Articular chondrocyte of knee joint (primary cell): ENCODE results near the gene RNASEH2C. TPM values are rescaled to one million over a fixed set of nuclear protein-coding genes. Genes with fewer than 3 reads are reported as not detected.

Source experiments
- small RNA-seq: library from RNA; depleted of rRNA; stranded (forward); fragments of <200 nt; gene quantifications from one replicate; pipeline ENCODE3, GENCODE V24; 2012
- total RNA-seq: library from RNA; depleted of rRNA; stranded (reverse); fragments of >200 nt; gene quantifications from 2 replicates; pipeline ENCODE4 v1.2.3, GENCODE V29; 2012

RNASEH2C gene
- total RNA-seq = 35.1 and 51.9 TPM in 2 replicates

DNA sequence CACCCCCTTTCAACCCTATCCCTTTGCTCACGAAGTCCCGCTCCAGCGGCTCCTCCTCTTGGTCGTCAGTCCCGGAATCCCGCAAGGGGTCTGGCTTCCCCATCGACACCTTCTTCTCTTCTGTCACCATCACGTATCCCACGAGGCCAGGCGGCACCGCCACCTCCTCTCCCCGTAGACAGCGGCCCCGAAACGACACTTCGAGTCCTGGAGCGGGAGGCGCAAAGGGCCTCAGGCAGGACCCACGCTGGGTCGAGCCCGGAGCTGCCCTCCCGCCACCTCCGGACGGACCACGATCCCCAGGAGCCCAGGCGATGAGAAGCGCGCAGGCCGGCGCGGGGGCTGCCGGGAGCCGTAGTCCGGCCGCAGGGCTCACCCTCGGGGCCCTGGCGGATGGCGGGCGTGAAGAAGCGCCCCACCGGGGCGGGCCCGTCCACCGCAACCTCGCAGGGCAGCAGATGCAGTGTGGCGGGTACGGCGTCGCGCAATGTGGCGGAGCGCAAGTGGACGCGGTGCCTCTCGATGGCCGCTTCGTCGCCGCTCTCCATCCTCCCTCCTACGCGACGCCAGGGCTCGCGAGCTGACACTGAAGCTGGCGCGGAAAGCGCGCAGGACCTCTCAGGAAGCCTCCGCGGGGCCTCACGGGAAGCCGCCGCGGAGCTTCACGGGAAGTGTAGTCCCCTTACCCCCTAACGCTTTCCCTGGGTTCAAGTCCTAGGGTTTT lies at the start of gene RNASEH2C:
RNASEH2C (minus strand) TSS at position 588 of the 724 bp plus-strand sequence; CDS start at position 548, 40 bp downstream.

DNA sequence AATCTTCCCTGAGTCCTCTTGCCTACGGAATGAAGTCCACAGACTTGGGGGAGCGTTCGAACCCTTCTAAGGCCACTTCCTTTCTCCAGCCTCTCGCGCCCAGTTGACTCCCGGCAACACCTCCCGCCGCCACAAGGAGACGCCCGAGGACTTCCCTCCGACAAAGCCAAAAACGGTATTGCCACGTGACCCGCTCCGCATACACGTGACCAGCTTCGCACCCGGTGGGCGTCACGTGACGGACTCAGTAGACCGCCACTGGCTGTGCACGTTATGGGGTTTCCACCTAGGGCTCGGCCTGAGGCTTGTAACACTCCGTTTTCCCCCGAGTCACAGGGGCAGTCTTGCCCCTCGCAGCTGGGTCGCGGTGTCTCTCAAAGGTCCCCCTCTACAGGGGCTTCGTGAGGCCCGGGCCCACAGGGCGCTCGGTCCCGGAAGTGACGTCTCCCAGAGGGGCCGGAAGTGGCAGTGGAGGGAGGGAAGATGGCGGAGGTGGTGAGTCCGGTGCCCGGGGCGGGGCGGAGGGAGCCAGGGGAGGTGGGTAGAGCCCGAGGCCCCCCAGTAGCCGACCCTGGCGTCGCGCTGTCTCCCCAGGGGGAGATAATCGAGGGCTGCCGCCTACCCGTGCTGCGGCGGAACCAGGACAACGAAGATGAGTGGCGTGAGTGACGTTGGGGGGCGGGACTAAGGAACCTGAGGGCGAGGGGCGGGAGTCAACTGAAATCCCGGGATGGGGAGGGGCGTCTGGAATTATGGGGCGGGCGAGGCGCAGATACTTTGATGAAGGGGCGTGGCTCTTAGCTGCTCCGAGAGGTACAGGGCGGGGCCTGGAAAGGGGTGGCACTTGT lies 8.6 kb downstream of the RNASEH2C start, which contains the start of gene KAT5:
KAT5 (plus strand) TSS at position 468 of the 848 bp plus-strand sequence; CDS start at position 484, 16 bp downstream.

Small RNA genes within 50 kb of the gene (small RNA-seq; reads per million reads assigned to genes)
- gene RN7SL309P = not detected

Other genes with a start within 250 kb of the RNASEH2C start
- 22,250 and 24,202 TPM in 2 replicates for gene MALAT1, start 221.8 kb downstream of the RNASEH2C start, total RNA-seq
- gene SCYL1, start 195.7 kb downstream of the RNASEH2C start, total RNA-seq = 72.1 and 75.3 TPM in 2 replicates
- 43.5 and 53.8 TPM in 2 replicates for gene LTBP3, start 162.4 kb downstream of the RNASEH2C start, total RNA-seq
- gene ZNRD2, start 150.3 kb downstream of the RNASEH2C start, total RNA-seq = 36.2 and 42.1 TPM in 2 replicates
- gene FAM89B, start 148.3 kb downstream of the RNASEH2C start, total RNA-seq = 10.7 and 15.2 TPM in 2 replicates
- gene EHBP1L1, start 144.7 kb downstream of the RNASEH2C start, total RNA-seq = 33.2 and 36.1 TPM in 2 replicates
- not detected in 2 replicates for gene KCNK7, start 125.0 kb downstream of the RNASEH2C start, total RNA-seq
- gene MAP3K11, start 106.6 kb downstream of the RNASEH2C start, total RNA-seq = 19.0 and 20.6 TPM in 2 replicates
- gene PCNX3, start 105.0 kb downstream of the RNASEH2C start, total RNA-seq = 21.3 and 23.1 TPM in 2 replicates
- gene SIPA1, start 82.7 kb downstream of the RNASEH2C start, total RNA-seq = 10.6 and 11.9 TPM in 2 replicates
- gene RELA, start 57.9 kb downstream of the RNASEH2C start, total RNA-seq = 30.9 and 31.2 TPM in 2 replicates
- 36.9 and 40.2 TPM in 2 replicates for gene KAT5, start 8.5 kb downstream of the RNASEH2C start, total RNA-seq
- gene AP5B1, start 60.2 kb upstream of the RNASEH2C start, total RNA-seq = 11.8 and 14.9 TPM in 2 replicates
- not detected in 2 replicates for gene OVOL1, start 66.3 kb upstream of the RNASEH2C start, total RNA-seq
- 1.2 and 2.2 TPM in 2 replicates for gene SNX32, start 113.2 kb upstream of the RNASEH2C start, total RNA-seq
- 577 and 633 TPM in 2 replicates for gene CFL1, start 137.4 kb upstream of the RNASEH2C start, total RNA-seq
- gene MUS81, start 139.6 kb upstream of the RNASEH2C start, total RNA-seq = 29.2 and 34.4 TPM in 2 replicates
- gene EFEMP2, start 152.0 kb upstream of the RNASEH2C start, total RNA-seq = 102 and 105 TPM in 2 replicates
- 0.13 TPM in 1 of 2 replicates, not detected in the other for gene CTSW, start 159.0 kb upstream of the RNASEH2C start, total RNA-seq
- 130 and 132 TPM in 2 replicates for gene FIBP, start 167.7 kb upstream of the RNASEH2C start, total RNA-seq
- 57.9 and 60.6 TPM in 2 replicates for gene CCDC85B, start 169.9 kb upstream of the RNASEH2C start, total RNA-seq
- 13.1 and 26.1 TPM in 2 replicates for gene FOSL1, start 179.6 kb upstream of the RNASEH2C start, total RNA-seq
- 26.8 and 32.6 TPM in 2 replicates for gene C11orf68, start 198.3 kb upstream of the RNASEH2C start, total RNA-seq
- gene DRAP1, start 198.6 kb upstream of the RNASEH2C start, total RNA-seq = 147 and 149 TPM in 2 replicates
- gene TSGA10IP, start 224.7 kb upstream of the RNASEH2C start, total RNA-seq = not detected in 2 replicates
- gene SART1, start 240.9 kb upstream of the RNASEH2C start, total RNA-seq = 24.2 and 24.4 TPM in 2 replicates